ENCODE measurements around the gene FBLN2.
"Not testable (repeated sequence)": the region's sequence is repeated elsewhere in the genome, so short reads cannot be mapped to it uniquely, and the experiment has no call there.

The FBLN2 gene

GRCh38 chr3:13550423-13550690 lies 1.4 kb downstream of the FBLN2 start:
- no peak for DNase-seq

- no peak for DNase-seq
Observed at GRCh38 chr3:13550791-13551360, 2.0 kb downstream of the FBLN2 start.

GRCh38 chr3:13552857-13553652 lies 4.1 kb downstream of the FBLN2 start:
- DNase-seq = no peak

GRCh38 chr3:13553686-13554085 lies 4.8 kb downstream of the FBLN2 start:
- DNase-seq = no peak

GRCh38 chr3:13555753-13556152 lies 6.8 kb downstream of the FBLN2 start:
- DNase-seq = no peak

DNA sequence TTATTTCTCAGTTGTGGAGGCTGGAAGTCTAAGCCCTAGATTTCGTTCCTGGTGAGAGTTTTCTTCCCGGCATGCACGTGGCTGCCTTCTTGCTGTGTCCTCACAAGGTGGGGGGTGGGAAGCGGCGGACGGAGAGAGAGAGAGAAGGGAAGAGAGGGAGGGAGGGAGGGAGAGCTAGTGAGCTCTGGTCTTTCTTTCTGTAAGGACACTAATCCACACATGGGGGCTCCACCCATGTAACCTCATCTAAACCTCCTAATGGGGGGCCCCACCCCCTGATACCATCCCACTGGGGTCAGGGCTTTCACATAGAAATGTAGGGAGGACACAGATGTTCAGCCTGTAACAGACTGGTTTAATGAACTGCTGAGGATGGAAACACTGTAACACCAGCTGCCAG lies 7.3 kb downstream of the FBLN2 start:
- no peak for DNase-seq

- no peak for DNase-seq
Observed at GRCh38 chr3:13556917-13557316, 8.0 kb downstream of the FBLN2 start.

DNA sequence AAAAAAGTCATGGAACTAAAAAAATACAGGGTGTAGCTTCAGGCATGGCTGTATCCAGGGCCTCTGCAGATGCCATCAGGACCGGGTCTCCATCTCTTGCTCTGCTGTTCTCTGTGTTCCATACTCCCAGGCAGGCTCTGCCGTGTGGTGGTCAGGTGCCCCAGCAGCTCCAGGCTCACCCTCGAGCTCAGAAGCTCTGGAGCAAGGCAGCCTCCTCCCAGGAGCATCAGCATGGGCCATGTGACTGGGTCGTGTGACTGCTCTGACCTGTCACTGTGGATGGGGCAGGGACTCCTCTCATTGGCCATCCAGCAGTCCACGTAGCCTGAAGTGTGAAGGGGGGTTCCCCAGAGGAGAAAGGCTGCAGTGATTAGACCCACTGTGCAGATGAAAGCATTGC lies 8.5 kb downstream of the FBLN2 start:
- DNase-seq = no peak

GRCh38 chr3:13557926-13558325 lies 9.0 kb downstream of the FBLN2 start:
- DNase-seq = no peak

- DNase-seq = no peak
Observed at GRCh38 chr3:13558651-13559050, 9.7 kb downstream of the FBLN2 start.

GRCh38 chr3:13559764-13560525 lies 11.0 kb downstream of the FBLN2 start:
- DNase-seq = no peak

- no peak for DNase-seq
Observed at GRCh38 chr3:13561376-13561775, 12.5 kb downstream of the FBLN2 start.

DNA sequence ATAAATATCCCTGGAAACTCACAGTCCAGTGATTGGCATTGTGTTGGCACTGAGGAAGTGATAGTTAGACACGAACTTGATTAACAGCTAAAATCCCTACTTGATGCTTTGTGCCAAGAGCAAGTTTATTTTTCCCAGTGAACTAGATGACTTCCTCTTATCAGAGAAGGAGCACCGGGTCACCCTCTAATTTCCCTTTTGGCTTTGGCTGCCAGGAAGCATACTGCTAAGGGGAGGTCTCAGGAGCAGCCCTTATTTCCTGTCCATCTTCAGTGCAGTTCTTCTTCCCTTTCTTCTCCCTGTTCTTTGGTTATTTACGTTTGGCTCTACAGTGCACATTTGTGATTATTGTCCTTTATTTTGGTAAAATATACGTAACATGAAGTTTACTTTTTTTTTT lies 13.0 kb downstream of the FBLN2 start:
- no peak for DNase-seq

GRCh38 chr3:13562421-13562820 lies 13.5 kb downstream of the FBLN2 start:
- DNase-seq = not testable (repeated sequence)

GRCh38 chr3:13563321-13563720 lies 14.4 kb downstream of the FBLN2 start:
- no peak for DNase-seq

GRCh38 chr3:13563911-13564310 lies 15.0 kb downstream of the FBLN2 start:
- DNase-seq = no peak

- DNase-seq = no peak
Observed at GRCh38 chr3:13564751-13565560, 16.0 kb downstream of the FBLN2 start.

DNA sequence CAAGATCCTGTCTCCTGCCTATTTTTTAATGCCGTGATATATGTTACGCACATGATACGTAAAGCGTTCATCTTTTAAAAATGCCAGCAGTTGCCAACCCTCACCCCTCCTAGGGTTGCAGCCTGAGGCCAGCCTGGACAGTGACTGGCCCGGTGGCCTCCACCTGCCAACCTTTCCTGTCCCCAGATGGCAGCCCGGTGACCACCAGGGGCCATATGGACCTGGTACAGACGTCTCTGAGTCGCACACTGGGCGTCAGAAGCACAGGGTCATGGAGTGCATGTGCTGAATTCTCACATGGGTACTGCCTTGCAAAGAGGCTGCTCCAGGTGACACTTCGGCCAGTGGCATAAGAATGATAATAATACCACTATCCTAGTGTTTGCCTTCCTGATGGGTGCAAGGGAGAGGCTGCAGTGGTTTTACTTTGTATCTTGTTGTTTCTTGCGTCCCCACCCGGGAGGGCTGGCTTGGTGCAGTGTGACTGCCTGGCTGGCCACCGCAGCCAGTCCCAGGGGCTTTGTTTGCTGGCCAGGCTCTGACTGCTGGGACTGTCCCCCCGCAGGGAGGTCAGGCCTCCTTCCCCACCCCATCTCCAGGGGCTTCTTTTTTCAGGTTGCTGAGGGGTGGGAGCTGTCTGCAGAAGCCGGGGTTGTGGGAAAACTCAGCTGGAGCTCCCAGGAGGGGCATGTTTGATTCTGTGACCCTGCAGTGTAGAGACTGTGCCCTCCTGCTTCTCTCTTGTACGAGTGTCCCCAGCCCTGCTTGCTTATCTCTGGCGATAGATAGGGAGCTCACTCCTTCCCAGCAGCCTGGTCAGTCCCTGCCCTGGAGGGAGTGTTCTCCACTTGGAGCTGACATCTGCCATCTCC lies 16.9 kb downstream of the FBLN2 start:
- DNase-seq = no peak

DNA sequence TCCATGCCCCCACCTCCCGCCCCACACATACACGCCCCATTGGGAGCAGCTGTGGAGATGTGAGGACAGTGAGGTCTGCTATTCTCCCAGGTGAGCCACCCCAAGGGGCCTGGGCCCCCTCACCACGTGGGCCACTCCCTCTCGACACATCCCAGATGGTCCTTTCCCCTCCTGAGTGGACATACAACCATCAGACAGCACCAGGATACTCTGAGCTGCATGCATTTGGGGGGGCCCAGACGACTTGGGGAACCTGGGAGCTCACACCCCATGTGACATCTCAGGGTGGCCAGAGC lies 17.5 kb downstream of the FBLN2 start:
- no peak for DNase-seq

- DNase-seq = no peak
Observed at GRCh38 chr3:13566769-13567310, 17.9 kb downstream of the FBLN2 start.

DNA sequence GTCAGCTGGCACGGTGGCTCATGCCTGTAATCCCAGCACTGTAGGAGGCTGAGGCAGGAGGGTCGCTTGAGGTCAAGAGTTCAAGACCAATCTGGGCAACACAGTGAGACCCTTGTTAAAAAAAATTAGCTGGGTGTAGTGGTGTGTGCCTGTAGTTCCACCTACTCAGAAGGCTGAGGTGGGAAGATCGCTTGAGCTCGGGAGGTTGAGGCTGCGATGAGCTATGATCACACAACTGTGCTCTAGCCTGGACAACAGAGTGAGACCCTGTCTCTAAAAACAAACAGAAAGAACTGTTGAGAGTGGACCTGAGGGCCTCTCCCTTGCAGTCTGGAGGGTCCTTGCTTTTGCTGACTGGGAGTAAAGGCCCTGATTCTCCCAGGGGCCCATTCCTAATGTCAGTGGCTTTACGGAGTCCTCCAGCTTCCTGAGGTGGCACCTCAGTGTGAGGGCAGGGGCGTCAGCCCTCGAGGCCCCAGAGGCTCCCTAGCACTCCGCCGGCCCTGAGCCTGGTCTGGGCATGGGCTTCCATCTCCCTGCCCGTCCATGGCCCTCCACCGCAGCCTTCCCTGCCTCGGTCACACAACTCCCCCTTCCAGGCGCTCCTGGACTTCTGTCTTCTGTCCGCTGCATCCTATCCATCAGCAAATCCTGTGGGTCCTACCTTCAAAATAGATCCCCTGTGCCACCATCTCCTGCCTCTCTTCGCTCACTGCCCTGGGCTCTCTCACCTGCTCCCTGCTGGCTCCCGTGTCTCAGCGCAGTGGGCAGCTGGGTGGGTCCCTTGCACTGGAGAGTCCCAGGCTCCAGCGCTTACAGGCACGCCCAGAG lies 19.0 kb downstream of the FBLN2 start:
- DNase-seq = no peak
